Erythroblast (primary cell): Measurements from ENCODE around the gene NIPAL4.

Experiments used
- GATA1 ChIP-seq: IDR thresholded peaks from 2 replicates; pipeline ENCODE4 v1.6.1; 2011; ENCODE audit warnings: low read depth, mild to moderate bottlenecking, control low read depth, low read length, moderate library complexity
- POLR2A ChIP-seq: IDR thresholded peaks from 2 replicates; pipeline ENCODE4 v1.6.1; 2011; ENCODE audit warnings: mild to moderate bottlenecking, low read length

DNA sequence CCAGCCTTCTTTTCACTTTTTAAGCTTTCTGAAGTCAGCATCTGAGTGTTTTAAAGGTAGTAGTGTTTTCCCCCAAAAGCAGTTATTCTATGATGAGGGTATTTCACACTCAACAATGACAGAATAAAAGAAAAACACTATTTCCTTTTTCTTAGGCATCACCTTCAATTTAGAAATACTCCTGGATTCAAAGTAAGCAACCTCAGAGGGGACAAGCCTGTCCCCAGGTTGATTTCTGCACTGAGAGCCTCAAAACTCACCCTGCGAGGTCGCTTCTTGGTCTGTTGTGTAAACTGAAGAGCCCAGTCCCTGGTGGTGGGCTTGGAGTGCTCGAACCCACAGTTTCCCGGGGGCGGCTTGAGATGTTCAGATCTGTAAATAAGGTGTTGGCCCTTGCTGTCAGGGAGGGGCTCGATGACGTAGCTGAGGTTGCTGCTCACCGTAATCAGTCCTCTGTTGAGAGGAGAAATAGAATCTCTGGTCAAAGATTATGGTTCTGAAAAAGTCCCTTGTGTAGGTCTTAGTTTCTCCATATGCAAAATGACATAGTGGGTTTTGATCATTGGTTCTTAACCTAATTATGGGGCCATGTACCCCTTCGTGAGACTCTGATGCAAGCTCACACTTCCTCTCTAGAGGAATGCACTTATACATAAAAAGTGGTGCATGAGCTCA lies 59.7 kb downstream of the NIPAL4 start:
- no peak for TF ChIP-seq POLR2A
- TF ChIP-seq GATA1 = no peak
